ENCODE data around the gene FBXL7.

DNA sequence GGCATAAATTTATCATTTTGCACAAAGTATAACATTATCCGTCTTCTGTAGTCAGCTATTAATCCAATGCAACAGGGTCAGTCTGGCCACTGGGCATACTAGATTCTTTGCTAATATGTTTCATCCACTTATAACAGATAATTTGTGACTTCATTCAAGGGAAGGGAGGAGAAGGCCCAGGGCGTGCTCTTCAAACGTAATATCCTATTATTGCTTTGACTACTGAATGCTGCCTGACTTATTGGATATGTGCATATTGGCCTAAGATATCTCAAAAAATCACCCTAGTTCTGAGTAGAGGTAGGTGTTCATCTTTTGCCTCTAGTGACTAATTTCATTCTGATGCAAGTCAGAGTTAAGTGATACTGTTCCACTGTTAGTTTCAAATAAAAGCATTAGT is 6.9 kb downstream of the FBXL7 start:
- no peak for TF ChIP-seq EZH2 (IDR thresholded peaks at IDR 0.05; ENCODE audit: low read length, missing control alignments)
- TF ChIP-seq, protein P1, sequence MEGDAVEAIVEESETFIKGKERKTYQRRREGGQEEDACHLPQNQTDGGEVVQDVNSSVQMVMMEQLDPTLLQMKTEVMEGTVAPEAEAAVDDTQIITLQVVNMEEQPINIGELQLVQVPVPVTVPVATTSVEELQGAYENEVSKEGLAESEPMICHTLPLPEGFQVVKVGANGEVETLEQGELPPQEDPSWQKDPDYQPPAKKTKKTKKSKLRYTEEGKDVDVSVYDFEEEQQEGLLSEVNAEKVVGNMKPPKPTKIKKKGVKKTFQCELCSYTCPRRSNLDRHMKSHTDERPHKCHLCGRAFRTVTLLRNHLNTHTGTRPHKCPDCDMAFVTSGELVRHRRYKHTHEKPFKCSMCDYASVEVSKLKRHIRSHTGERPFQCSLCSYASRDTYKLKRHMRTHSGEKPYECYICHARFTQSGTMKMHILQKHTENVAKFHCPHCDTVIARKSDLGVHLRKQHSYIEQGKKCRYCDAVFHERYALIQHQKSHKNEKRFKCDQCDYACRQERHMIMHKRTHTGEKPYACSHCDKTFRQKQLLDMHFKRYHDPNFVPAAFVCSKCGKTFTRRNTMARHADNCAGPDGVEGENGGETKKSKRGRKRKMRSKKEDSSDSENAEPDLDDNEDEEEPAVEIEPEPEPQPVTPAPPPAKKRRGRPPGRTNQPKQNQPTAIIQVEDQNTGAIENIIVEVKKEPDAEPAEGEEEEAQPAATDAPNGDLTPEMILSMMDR (conservative IDR thresholded peaks at IDR 0.05 in 1 of 2, IDR thresholded peaks at IDR 0.05 in 1 of 2; ENCODE audit: low read depth in 1 of 2, low read length in 2 of 2): no peak

Data from fibroblast of lung (primary cell).